Left ventricle myocardium inferior (tissue), 1 donor: Measurements from ENCODE around the gene WDR46. TPM values are rescaled to one million over a fixed set of nuclear protein-coding genes. Genes with fewer than 3 reads are reported as not detected.

Experiments used
- DNase-seq: peaks from one replicate; pipeline ENCODE4 v3.0.0-alpha.2; 2020
- H3K27ac ChIP-seq: fragments of 200-600 bp; replicated peaks from 2 replicates; pipeline ENCODE4 v1.8.0; 2021
- H3K27me3 ChIP-seq: fragments of 200-600 bp; 2 replicates; pipeline ENCODE4 v1.8.0; 2021; ENCODE audit warnings: low read depth
- H3K36me3 ChIP-seq: fragments of 200-600 bp; 2 replicates; pipeline ENCODE4 v1.8.0; 2021
- H3K4me1 ChIP-seq: fragments of 200-600 bp; 2 replicates; pipeline ENCODE4 v1.8.0; 2021
- H3K4me3 ChIP-seq: fragments of 200-600 bp; 2 replicates; pipeline ENCODE4 v1.8.0; 2021; ENCODE audit warnings: mild to moderate bottlenecking, moderate library complexity
- H3K9me3 ChIP-seq: fragments of 200-600 bp; replicated peaks from 2 replicates; pipeline ENCODE4 v1.8.0; 2021
- intact Hi-C: fragments of 100-400 bp; cut with micrococcal nuclease; formaldehyde crosslinking; loops from one replicate; pipeline ENCODE4 v1.11.0; 2022
- total RNA-seq: library from RNA; stranded (reverse); fragmentation: NEBNext Ultra II Directional; extraction: Animal tissue kit (Norgen Biotek cat#: 25700); gene quantifications from one replicate; pipeline ENCODE4 v1.2.1, GENCODE V29; 2021
- TF ChIP-seq, protein P1 (sequence below): fragments of 200-600 bp; IDR thresholded peaks from 2 replicates; pipeline ENCODE4 v1.8.0; 2021; ENCODE audit warnings: antibody characterized with exemption, mild to moderate bottlenecking, borderline replicate concordance
- donor health status: DM: no; HTN: yes; CAD: no; lungs with severe emphysema.

WDR46 gene
- total RNA-seq, 1 donor from 2014 or later = 13.3 TPM

GRCh38 chr6:33319939-33320314 is 30.9 kb upstream of the WDR46 start:
- no peaks in the 10 kb centered on the region for H3K27me3 ChIP-seq
- TF ChIP-seq, protein P1, sequence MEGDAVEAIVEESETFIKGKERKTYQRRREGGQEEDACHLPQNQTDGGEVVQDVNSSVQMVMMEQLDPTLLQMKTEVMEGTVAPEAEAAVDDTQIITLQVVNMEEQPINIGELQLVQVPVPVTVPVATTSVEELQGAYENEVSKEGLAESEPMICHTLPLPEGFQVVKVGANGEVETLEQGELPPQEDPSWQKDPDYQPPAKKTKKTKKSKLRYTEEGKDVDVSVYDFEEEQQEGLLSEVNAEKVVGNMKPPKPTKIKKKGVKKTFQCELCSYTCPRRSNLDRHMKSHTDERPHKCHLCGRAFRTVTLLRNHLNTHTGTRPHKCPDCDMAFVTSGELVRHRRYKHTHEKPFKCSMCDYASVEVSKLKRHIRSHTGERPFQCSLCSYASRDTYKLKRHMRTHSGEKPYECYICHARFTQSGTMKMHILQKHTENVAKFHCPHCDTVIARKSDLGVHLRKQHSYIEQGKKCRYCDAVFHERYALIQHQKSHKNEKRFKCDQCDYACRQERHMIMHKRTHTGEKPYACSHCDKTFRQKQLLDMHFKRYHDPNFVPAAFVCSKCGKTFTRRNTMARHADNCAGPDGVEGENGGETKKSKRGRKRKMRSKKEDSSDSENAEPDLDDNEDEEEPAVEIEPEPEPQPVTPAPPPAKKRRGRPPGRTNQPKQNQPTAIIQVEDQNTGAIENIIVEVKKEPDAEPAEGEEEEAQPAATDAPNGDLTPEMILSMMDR = no peak
- no peaks in the 10 kb centered on the region for H3K9me3 ChIP-seq
- peaks cover 32% of the 10 kb centered on the region for H3K36me3 ChIP-seq
- no peak for DNase-seq
- H3K4me1 ChIP-seq = peaks cover 83% of the 10 kb centered on the region
- intact Hi-C loops = no loop called here
- H3K27ac ChIP-seq = peak overlapping the region; percentile 48
- H3K4me3 ChIP-seq = peak overlapping the region; percentile 82

DNA sequence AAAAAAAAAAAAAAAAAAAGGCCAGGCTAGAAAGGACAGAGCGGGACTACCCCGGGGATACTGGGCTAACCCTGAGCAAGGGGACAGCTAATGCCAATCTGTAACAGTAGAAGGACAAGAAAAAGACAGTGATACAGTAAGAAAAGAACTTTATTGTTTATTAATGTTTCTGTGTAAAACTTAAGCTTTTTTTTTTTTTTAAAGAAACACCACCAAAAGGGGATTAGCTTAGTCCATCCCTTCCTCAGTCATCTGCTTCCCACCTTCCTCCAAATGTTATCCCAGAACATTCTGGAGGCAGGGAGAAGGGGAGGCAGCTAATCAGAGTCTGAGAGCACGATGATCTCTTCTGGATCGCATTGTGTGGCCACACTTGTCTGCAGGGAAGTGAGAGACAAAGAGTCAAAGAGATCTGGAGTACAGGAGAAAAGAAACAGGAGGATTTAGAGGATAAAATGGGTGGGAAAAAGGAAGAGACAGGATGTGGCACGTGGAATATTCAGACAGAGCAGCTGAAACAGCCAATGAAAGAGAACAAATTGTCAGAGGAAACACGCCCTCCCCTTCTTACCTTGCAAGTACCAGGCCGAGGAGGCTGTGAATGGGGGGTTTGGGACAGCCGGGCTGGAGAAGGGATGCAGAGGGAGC is 29.5 kb upstream of the WDR46 start:
- Histone ChIP-seq H3K4me1 (peaks cover 90% of the 10 kb centered on the region), H3K27me3 (no peaks in the 10 kb centered on the region)
- no peak for DNase-seq

DNA sequence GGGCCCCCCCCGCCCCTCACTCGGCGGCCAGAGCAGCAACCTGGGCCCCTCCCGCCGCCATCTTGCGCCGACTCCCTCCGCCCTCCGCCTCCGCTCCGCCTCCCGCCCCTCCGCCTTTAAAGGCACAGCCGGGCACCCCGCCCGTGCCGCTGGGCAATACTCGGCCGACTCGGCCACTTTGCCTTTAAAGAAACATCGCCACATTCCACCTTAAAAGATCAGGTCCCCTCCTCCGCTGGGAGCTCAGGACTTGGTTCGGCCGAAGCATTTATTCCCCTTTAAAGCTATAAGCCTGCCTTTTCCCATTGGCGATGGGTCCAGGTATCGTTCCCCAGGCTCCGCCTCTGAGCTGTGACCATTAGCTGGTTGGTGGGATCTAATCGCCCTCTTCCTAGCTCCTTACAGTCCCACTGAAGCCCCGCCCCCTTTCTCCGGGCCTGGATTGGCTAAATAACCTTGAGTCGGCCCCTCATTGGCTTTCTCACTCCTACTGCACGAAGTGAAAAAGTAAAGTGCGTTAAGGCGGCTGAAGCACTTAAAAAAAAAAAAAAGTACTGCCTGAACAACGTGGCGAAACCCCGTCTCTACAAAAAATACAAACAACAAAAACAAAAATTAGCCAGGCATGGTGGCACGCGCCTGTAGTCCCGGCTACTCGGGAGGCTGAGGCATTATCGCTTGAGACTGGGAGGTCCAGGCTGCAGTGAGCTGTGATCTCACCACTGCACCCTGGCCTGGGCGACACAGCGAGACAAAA is 28.8 kb upstream of the WDR46 start, which contains the start of gene ZBTB22:
Gene ZBTB22 (minus strand): TSS at position 76 of the 757 bp plus-strand sequence. CDS start 828 bp downstream, outside the sequence.
- peak; percentile 99 for DNase-seq
- peak within 1 kb of the TSS; percentile 92 for H3K27ac ChIP-seq
- H3K36me3 ChIP-seq = peaks cover 32% of the 10 kb centered on the region
- no peaks in the 10 kb centered on the region for H3K27me3 ChIP-seq
- TF ChIP-seq, protein P1 = no peak
- peak within 1 kb of the TSS; percentile 74 for H3K4me3 ChIP-seq
- H3K4me1 ChIP-seq = peaks cover 93% of the 10 kb centered on the region
- intact Hi-C loops = no loop called here
- H3K9me3 ChIP-seq = no peaks in the 10 kb centered on the region

More for the DNA sequence above, 29.5 kb upstream of the WDR46 start:
- Histone ChIP-seq H3K36me3 (peaks cover 32% of the 10 kb centered on the region), H3K4me3 (peak overlapping the region; percentile 74), H3K27ac (peak overlapping the region; percentile 92), H3K9me3 (no peaks in the 10 kb centered on the region)
- intact Hi-C loops = no loop called here
- TF ChIP-seq, protein P1 = no peak

GRCh38 chr6:33317419-33317668 is 28.3 kb upstream of the WDR46 start:
- H3K27ac ChIP-seq = peak overlapping the region; percentile 92
- intact Hi-C loops = no loop called here
- DNase-seq = no peak
- no peaks in the 10 kb centered on the region for H3K27me3 ChIP-seq
- peaks cover 95% of the 10 kb centered on the region for H3K4me1 ChIP-seq
- TF ChIP-seq, protein P1 = no peak
- H3K4me3 ChIP-seq = peak overlapping the region; percentile 74
- H3K36me3 ChIP-seq = peaks cover 32% of the 10 kb centered on the region
- H3K9me3 ChIP-seq = no peaks in the 10 kb centered on the region

- TF ChIP-seq, protein P1 = no peak
- DNase-seq = peak; percentile 55
- Histone ChIP-seq H3K27ac (peak overlapping the region; percentile 92), H3K4me1 (peaks cover 95% of the 10 kb centered on the region), H3K27me3 (no peaks in the 10 kb centered on the region), H3K4me3 (peak overlapping the region; percentile 74), H3K9me3 (no peaks in the 10 kb centered on the region), H3K36me3 (peaks cover 32% of the 10 kb centered on the region)
- intact Hi-C loops = no loop called here
Measured at GRCh38 chr6:33316603-33317418, 27.8 kb upstream of the WDR46 start.
